ENCODE results near the gene CCL22. TPM values are rescaled to one million over a fixed set of nuclear protein-coding genes. Genes with fewer than 3 reads are reported as not detected.

The CCL22 gene
- polyA plus RNA-seq, 2 donors, result 0.31 to 0.78 TPM

- 87% methylated on average over 9 of the region's 9 CpGs for WGBS, 2 donors
- H3K9me3 ChIP-seq (ENCODE audit: control insufficient read depth in 2 of 2, insufficient read depth in 1 of 2, low read depth in 1 of 2, low read length in 1 of 2), result no peaks in the 10 kb centered on the region
- peaks cover 4 to 15% of the 10 kb centered on the region in 2 donors for H3K4me1 ChIP-seq (ENCODE audit: control insufficient read depth in 2 of 2, insufficient read depth in 2 of 2, low read length in 1 of 2)
- no peaks in the 10 kb centered on the region for H3K27me3 ChIP-seq (ENCODE audit: control insufficient read depth in 1 of 2, insufficient read depth in 2 of 2, low read length in 2 of 2)
- H3K4me3 ChIP-seq (ENCODE audit: low read depth in 1 of 2, low read length in 2 of 2), result no peak overlapping the region
- no peak overlapping the region for H3K27ac ChIP-seq (ENCODE audit: low read depth in 2 of 2, low read length in 1 of 2)
- no peaks in the 10 kb centered on the region for H3K36me3 ChIP-seq (ENCODE audit: control insufficient read depth in 2 of 2, insufficient read depth in 2 of 2, low read length in 1 of 2)
Observed at GRCh38 chr16:57357330-57358085, 1.1 kb upstream of the CCL22 start.

GRCh38 chr16:57358086-57358420 lies 530 bp upstream of the CCL22 start:
- H3K27me3 ChIP-seq (ENCODE audit: control insufficient read depth in 1 of 2, insufficient read depth in 2 of 2, low read length in 2 of 2), result no peaks in the 10 kb centered on the region
- H3K9me3 ChIP-seq (ENCODE audit: control insufficient read depth in 2 of 2, insufficient read depth in 1 of 2, low read depth in 1 of 2, low read length in 1 of 2), result no peaks in the 10 kb centered on the region
- 89 to 90% methylated on average over 7 of the region's 7 CpGs for WGBS, 2 donors
- no peak overlapping the region for H3K4me3 ChIP-seq (ENCODE audit: low read depth in 1 of 2, low read length in 2 of 2)
- H3K4me1 ChIP-seq (ENCODE audit: control insufficient read depth in 2 of 2, insufficient read depth in 2 of 2, low read length in 1 of 2), result peaks cover 4 to 15% of the 10 kb centered on the region in 2 donors
- no peaks in the 10 kb centered on the region for H3K36me3 ChIP-seq (ENCODE audit: control insufficient read depth in 2 of 2, insufficient read depth in 2 of 2, low read length in 1 of 2)
- H3K27ac ChIP-seq (ENCODE audit: low read depth in 2 of 2, low read length in 1 of 2), result no peak overlapping the region

- Histone ChIP-seq H3K4me1 (ENCODE audit: control insufficient read depth in 2 of 2, insufficient read depth in 2 of 2, low read length in 1 of 2) (peaks cover 4 to 19% of the 10 kb centered on the region in 2 donors), H3K27ac (ENCODE audit: low read depth in 2 of 2, low read length in 1 of 2) (no peak overlapping the region), H3K9me3 (ENCODE audit: control insufficient read depth in 2 of 2, insufficient read depth in 1 of 2, low read depth in 1 of 2, low read length in 1 of 2) (no peaks in the 10 kb centered on the region), H3K36me3 (ENCODE audit: control insufficient read depth in 2 of 2, insufficient read depth in 2 of 2, low read length in 1 of 2) (no peaks in the 10 kb centered on the region), H3K27me3 (ENCODE audit: control insufficient read depth in 1 of 2, insufficient read depth in 2 of 2, low read length in 2 of 2) (no peaks in the 10 kb centered on the region), H3K4me3 (ENCODE audit: low read depth in 1 of 2, low read length in 2 of 2) (no peak overlapping the region)
- WGBS, 2 donors, result 62 to 78% methylated on average over 16 of the region's 16 CpGs
Observed at GRCh38 chr16:57360321-57360935, 1.8 kb downstream of the CCL22 start.

DNA sequence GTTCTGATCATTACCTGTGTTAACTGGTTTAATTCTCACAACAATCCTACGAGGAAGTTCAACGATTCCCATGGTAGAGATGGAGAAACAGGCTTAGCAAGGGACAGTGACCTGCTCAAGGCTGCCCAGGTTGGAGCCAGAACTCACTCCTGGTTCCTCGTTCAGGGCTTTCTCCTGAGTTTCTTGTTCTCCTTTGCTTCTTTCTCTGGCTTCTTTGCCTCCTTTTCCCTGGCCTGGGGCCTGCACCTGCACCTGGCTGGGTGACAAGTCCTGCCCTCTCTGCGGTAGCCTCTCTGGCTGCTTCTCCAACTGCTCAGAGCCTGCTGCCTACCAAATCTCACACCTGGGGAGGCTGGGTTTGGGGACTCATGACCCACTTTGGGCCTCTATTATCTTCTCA lies 2.8 kb downstream of the CCL22 start:
- H3K36me3 ChIP-seq (ENCODE audit: control insufficient read depth in 2 of 2, insufficient read depth in 2 of 2, low read length in 1 of 2), result no peaks in the 10 kb centered on the region
- H3K27me3 ChIP-seq (ENCODE audit: control insufficient read depth in 1 of 2, insufficient read depth in 2 of 2, low read length in 2 of 2), result no peaks in the 10 kb centered on the region
- H3K4me3 ChIP-seq (ENCODE audit: low read depth in 1 of 2, low read length in 2 of 2), result no peak overlapping the region
- H3K27ac ChIP-seq (ENCODE audit: low read depth in 2 of 2, low read length in 1 of 2), result peak overlapping the region; percentile 20 to 67
- H3K4me1 ChIP-seq (ENCODE audit: control insufficient read depth in 2 of 2, insufficient read depth in 2 of 2, low read length in 1 of 2), result peaks cover 4 to 19% of the 10 kb centered on the region in 2 donors
- no peaks in the 10 kb centered on the region for H3K9me3 ChIP-seq (ENCODE audit: control insufficient read depth in 2 of 2, insufficient read depth in 1 of 2, low read depth in 1 of 2, low read length in 1 of 2)
- WGBS, 2 donors, result 43 to 47% methylated on average over 4 of the region's 4 CpGs

DNA sequence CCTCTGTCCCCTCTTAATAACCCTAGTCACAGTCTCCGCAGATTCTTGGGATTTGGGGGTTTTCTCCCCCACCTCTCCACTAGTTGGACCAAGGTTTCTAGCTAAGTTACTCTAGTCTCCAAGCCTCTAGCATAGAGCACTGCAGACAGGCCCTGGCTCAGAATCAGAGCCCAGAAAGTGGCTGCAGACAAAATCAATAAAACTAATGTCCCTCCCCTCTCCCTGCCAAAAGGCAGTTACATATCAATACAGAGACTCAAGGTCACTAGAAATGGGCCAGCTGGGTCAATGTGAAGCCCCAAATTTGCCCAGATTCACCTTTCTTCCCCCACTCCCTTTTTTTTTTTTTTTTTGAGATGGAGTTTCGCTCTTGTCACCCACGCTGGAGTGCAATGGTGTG lies 5.6 kb downstream of the CCL22 start:
- Histone ChIP-seq H3K36me3 (ENCODE audit: control insufficient read depth in 2 of 2, insufficient read depth in 2 of 2, low read length in 1 of 2) (no peaks in the 10 kb centered on the region), H3K4me3 (ENCODE audit: low read depth in 1 of 2, low read length in 2 of 2) (no peak overlapping the region)

GRCh38 chr16:57366544-57367040 lies 8.0 kb downstream of the CCL22 start:
- H3K9me3 ChIP-seq (ENCODE audit: control insufficient read depth in 2 of 2, insufficient read depth in 1 of 2, low read depth in 1 of 2, low read length in 1 of 2), result no peaks in the 10 kb centered on the region
- peak overlapping the region in 1 of 2 donors; percentile 40 for H3K27ac ChIP-seq (ENCODE audit: low read depth in 2 of 2, low read length in 1 of 2)
- no peak overlapping the region for H3K4me3 ChIP-seq (ENCODE audit: low read depth in 1 of 2, low read length in 2 of 2)
- H3K27me3 ChIP-seq (ENCODE audit: control insufficient read depth in 1 of 2, insufficient read depth in 2 of 2, low read length in 2 of 2), result no peaks in the 10 kb centered on the region
- H3K4me1 ChIP-seq (ENCODE audit: control insufficient read depth in 2 of 2, insufficient read depth in 2 of 2, low read length in 1 of 2), result peaks cover 0 to 6% of the 10 kb centered on the region in 2 donors
- 63 to 64% methylated on average over 6 of the region's 6 CpGs for WGBS, 2 donors
- H3K36me3 ChIP-seq (ENCODE audit: control insufficient read depth in 2 of 2, insufficient read depth in 2 of 2, low read length in 1 of 2), result no peaks in the 10 kb centered on the region

More for the DNA sequence above, 5.6 kb downstream of the CCL22 start:
- Histone ChIP-seq H3K27ac (ENCODE audit: low read depth in 2 of 2, low read length in 1 of 2) (no peak overlapping the region), H3K27me3 (ENCODE audit: control insufficient read depth in 1 of 2, insufficient read depth in 2 of 2, low read length in 2 of 2) (no peaks in the 10 kb centered on the region), H3K4me1 (ENCODE audit: control insufficient read depth in 2 of 2, insufficient read depth in 2 of 2, low read length in 1 of 2) (peaks cover 0 to 15% of the 10 kb centered on the region in 2 donors), H3K9me3 (ENCODE audit: control insufficient read depth in 2 of 2, insufficient read depth in 1 of 2, low read depth in 1 of 2, low read length in 1 of 2) (no peaks in the 10 kb centered on the region)
- 95% methylated on average over 3 of the region's 3 CpGs for WGBS, 2 donors

GRCh38 chr16:57367116-57367752 lies 8.7 kb downstream of the CCL22 start:
- H3K27ac ChIP-seq (ENCODE audit: low read depth in 2 of 2, low read length in 1 of 2), result peak overlapping the region in 1 of 2 donors; percentile 40
- 48 to 61% methylated on average over 7 of the region's 7 CpGs for WGBS, 2 donors

DNA sequence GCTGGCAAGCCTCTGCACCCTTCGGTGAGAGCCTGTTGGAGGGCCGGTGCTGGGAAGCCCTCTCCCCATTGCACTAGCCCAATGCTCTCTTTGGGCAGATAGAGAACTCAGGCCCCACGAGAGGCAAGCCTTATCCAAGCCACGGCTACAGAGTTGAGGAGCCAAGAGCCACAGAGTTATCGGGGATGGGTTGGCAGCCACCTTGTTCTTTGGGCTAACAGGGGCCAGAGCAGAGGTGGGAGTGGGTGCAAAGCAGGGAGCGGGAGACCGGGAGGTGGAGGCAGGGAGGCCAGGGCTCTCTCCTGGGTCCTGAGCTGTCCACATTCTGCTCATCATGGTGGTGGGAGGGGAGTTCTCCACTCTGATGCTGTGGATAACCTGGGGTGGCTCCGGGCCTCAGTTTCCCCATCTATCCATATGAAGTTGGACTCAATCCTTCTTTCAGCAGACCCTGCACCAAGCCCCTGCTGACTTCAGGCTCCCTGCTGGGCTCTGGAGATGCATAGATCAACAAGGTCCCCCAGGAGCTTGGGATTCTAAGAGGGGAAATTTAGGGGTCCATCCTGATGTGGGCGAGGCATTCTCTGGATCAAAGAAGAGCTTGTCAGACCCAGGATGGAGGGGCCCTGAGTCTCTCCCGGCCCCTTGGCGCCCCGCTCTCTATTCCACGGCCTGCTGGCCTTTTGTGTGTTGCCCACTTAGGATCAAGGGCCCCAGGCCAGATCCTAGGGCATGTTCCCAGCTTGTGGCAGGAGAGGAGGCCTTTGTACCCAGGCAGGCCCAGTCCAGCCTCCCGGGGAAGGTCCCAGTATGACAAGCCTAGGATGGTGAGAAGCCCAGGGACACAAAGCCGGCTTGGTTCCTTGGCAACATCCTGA lies 13.2 kb downstream of the CCL22 start:
- Histone ChIP-seq H3K4me3 (ENCODE audit: low read depth in 1 of 2, low read length in 2 of 2) (no peak overlapping the region), H3K27me3 (ENCODE audit: control insufficient read depth in 1 of 2, insufficient read depth in 2 of 2, low read length in 2 of 2) (no peaks in the 10 kb centered on the region), H3K4me1 (ENCODE audit: control insufficient read depth in 2 of 2, insufficient read depth in 2 of 2, low read length in 1 of 2) (peaks cover 4 to 9% of the 10 kb centered on the region in 2 donors), H3K9me3 (ENCODE audit: control insufficient read depth in 2 of 2, insufficient read depth in 1 of 2, low read depth in 1 of 2, low read length in 1 of 2) (no peaks in the 10 kb centered on the region), H3K36me3 (ENCODE audit: control insufficient read depth in 2 of 2, insufficient read depth in 2 of 2, low read length in 1 of 2) (no peaks in the 10 kb centered on the region), H3K27ac (ENCODE audit: low read depth in 2 of 2, low read length in 1 of 2) (peak overlapping the region; percentile 68 to 79)
- whole genome bisulfite sequencing, 2 donors, result 59 to 67% methylated on average over 15 of the region's 15 CpGs

More at GRCh38 chr16:57367116-57367752, 8.7 kb downstream of the CCL22 start:
- H3K4me3 ChIP-seq (ENCODE audit: low read depth in 1 of 2, low read length in 2 of 2), result no peak overlapping the region
- no peaks in the 10 kb centered on the region for H3K9me3 ChIP-seq (ENCODE audit: control insufficient read depth in 2 of 2, insufficient read depth in 1 of 2, low read depth in 1 of 2, low read length in 1 of 2)
- H3K4me1 ChIP-seq (ENCODE audit: control insufficient read depth in 2 of 2, insufficient read depth in 2 of 2, low read length in 1 of 2), result peaks cover 3 to 5% of the 10 kb centered on the region in 2 donors
- H3K36me3 ChIP-seq (ENCODE audit: control insufficient read depth in 2 of 2, insufficient read depth in 2 of 2, low read length in 1 of 2), result no peaks in the 10 kb centered on the region
- H3K27me3 ChIP-seq (ENCODE audit: control insufficient read depth in 1 of 2, insufficient read depth in 2 of 2, low read length in 2 of 2), result no peaks in the 10 kb centered on the region
